Fibroblast of skin of right quadriceps (primary cell): ENCODE data around the gene ACTG2.
"Not testable (repeated sequence)": the region's sequence is repeated elsewhere in the genome, so short reads cannot be mapped to it uniquely, and the experiment has no call there.

Experiments used
- DNase-seq: peaks from one replicate; pipeline ENCODE4 v3.0.0-alpha.2; 2013

ACTG2 gene

GRCh38 chr2:73893764-73894474 lies 1.1 kb downstream of the ACTG2 start:
- DNase-seq: no peak

- DNase-seq: no peak
Observed at GRCh38 chr2:73894475-73894850, 1.7 kb downstream of the ACTG2 start.

GRCh38 chr2:73894877-73895276 lies 2.1 kb downstream of the ACTG2 start:
- no peak for DNase-seq

- DNase-seq: no peak
Observed at GRCh38 chr2:73895473-73895872, 2.7 kb downstream of the ACTG2 start.

- DNase-seq: peak; percentile 95
Observed at GRCh38 chr2:73896362-73897239, 3.8 kb downstream of the ACTG2 start.

GRCh38 chr2:73897240-73897583 lies 4.4 kb downstream of the ACTG2 start:
- no peak for DNase-seq

- no peak for DNase-seq
Observed at GRCh38 chr2:73897934-73898333, 5.1 kb downstream of the ACTG2 start.

- no peak for DNase-seq
Observed at GRCh38 chr2:73899801-73900336, 7.1 kb downstream of the ACTG2 start.

- DNase-seq: no peak
Observed at GRCh38 chr2:73901143-73901542, 8.3 kb downstream of the ACTG2 start.

- no peak for DNase-seq
Observed at GRCh38 chr2:73902284-73902683, 9.5 kb downstream of the ACTG2 start.

- DNase-seq: no peak
Observed at GRCh38 chr2:73903313-73903712, 10.5 kb downstream of the ACTG2 start.

GRCh38 chr2:73903949-73904613 lies 11.3 kb downstream of the ACTG2 start:
- DNase-seq: not testable (repeated sequence)

GRCh38 chr2:73904952-73905351 lies 12.1 kb downstream of the ACTG2 start:
- DNase-seq: no peak

GRCh38 chr2:73906847-73907505 lies 14.2 kb downstream of the ACTG2 start:
- no peak for DNase-seq

- peak; percentile 50 for DNase-seq
Observed at GRCh38 chr2:73907840-73908452, 15.1 kb downstream of the ACTG2 start.

GRCh38 chr2:73908689-73909652 lies 16.2 kb downstream of the ACTG2 start:
- no peak for DNase-seq

GRCh38 chr2:73910873-73911547 lies 18.2 kb downstream of the ACTG2 start:
- no peak for DNase-seq

GRCh38 chr2:73911548-73912208 lies 18.9 kb downstream of the ACTG2 start:
- DNase-seq: no peak

GRCh38 chr2:73913414-73914054 lies 20.7 kb downstream of the ACTG2 start:
- DNase-seq: no peak

GRCh38 chr2:73914667-73915066 lies 21.9 kb downstream of the ACTG2 start:
- no peak for DNase-seq
